CD14-positive monocyte (primary cell): Measurements from ENCODE around the gene CWC15. TPM values are rescaled to one million over a fixed set of nuclear protein-coding genes. Genes with fewer than 3 reads are reported as not detected.
"Not testable (repeated sequence)": the region's sequence is repeated elsewhere in the genome, so short reads cannot be mapped to it uniquely, and the experiment has no call there.

ENCODE experiments used
- DNase-seq, 3 donors: peaks; one replicate each; pipeline ENCODE4 v3.0.0-alpha.2; 2011 to 2022
- H2AFZ ChIP-seq: 2 replicates; pipeline ENCODE4 v1.6.0; 2012; ENCODE audit warnings: mild to moderate bottlenecking, low read depth, low read length, inconsistent platforms; ENCODE audit not compliant: insufficient read depth, poor library complexity, severe bottlenecking
- H3K27ac ChIP-seq, 2 donors: 1 replicate in 1 of 2; 2 replicates in 1 of 2; pipeline ENCODE4 v1.5.1; 2012 to 2013; ENCODE audit warnings: low read length in 2 of 2, control low read depth in 1 of 2, inconsistent platforms in 1 of 2, low read depth in 1 of 2, mild to moderate bottlenecking in 1 of 2
- H3K27me3 ChIP-seq, 2 donors: one replicate each; pipeline versions ENCODE4 v1.6.0 to v1.6.1; 2011 to 2013; ENCODE audit warnings: low read length in 2 of 2; ENCODE audit not compliant: control insufficient read depth in 2 of 2, insufficient read depth in 2 of 2
- H3K36me3 ChIP-seq, 2 donors: replicated peaks in 1 of 2; 1 replicate in 1 of 2; 2 replicates in 1 of 2; pipeline versions ENCODE4 v1.5.1 to v1.6.1; 2012 to 2013; ENCODE audit warnings: low read length in 2 of 2, control low read depth in 1 of 2, inconsistent platforms in 1 of 2, mild to moderate bottlenecking in 1 of 2; ENCODE audit not compliant: insufficient read depth in 2 of 2, control insufficient read depth in 1 of 2
- H3K4me1 ChIP-seq, 2 donors: 1 replicate in 1 of 2; 2 replicates in 1 of 2; pipeline versions ENCODE4 v1.5.1 to v1.6.1; 2012 to 2013; ENCODE audit warnings: low read length in 2 of 2, control low read depth in 1 of 2, inconsistent platforms in 1 of 2, mild to moderate bottlenecking in 1 of 2, moderate library complexity in 1 of 2; ENCODE audit not compliant: insufficient read depth in 2 of 2, control insufficient read depth in 1 of 2
- H3K4me2 ChIP-seq: replicated peaks from 2 replicates; pipeline ENCODE3; 2012; ENCODE audit warnings: low read length, moderate library complexity, mild to moderate bottlenecking; ENCODE audit not compliant: poor library complexity, severe bottlenecking; ENCODE audit errors: extremely low read depth
- H3K4me3 ChIP-seq, 3 experiments: fragments of 200-600 bp in 1 of 3; sonication (generic) in 1 of 3; replicated peaks in 1 of 3; 1 replicate in 2 of 3; 2 replicates in 1 of 3; pipeline ENCODE4 v1.5.1; 2011 to 2013; ENCODE audit warnings: low read length in 3 of 3, mild to moderate bottlenecking in 3 of 3, control low read depth in 2 of 3, low read depth in 2 of 3, inconsistent platforms in 1 of 3, moderate library complexity in 1 of 3
- H3K79me2 ChIP-seq: 2 replicates; pipeline ENCODE4 v1.6.0; 2012; ENCODE audit warnings: mild to moderate bottlenecking, control low read depth, inconsistent platforms, low read length, moderate library complexity; ENCODE audit not compliant: insufficient read depth
- H3K9ac ChIP-seq: 2 replicates; pipeline ENCODE4 v1.6.0; 2017; ENCODE audit warnings: low read length, mild to moderate bottlenecking; ENCODE audit not compliant: insufficient read depth, poor library complexity, severe bottlenecking
- H3K9me3 ChIP-seq, 2 donors: replicated peaks in 1 of 2; 1 replicate in 1 of 2; 2 replicates in 1 of 2; pipeline versions ENCODE4 v1.5.1 to v1.6.1; 2012 to 2013; ENCODE audit warnings: low read length in 2 of 2, control low read depth in 1 of 2; ENCODE audit not compliant: control insufficient read depth in 1 of 2, insufficient read depth in 1 of 2
- H4K20me1 ChIP-seq: 2 replicates; pipeline ENCODE4 v1.6.0; 2012; ENCODE audit warnings: mild to moderate bottlenecking, low read length, control low read depth, moderate library complexity; ENCODE audit not compliant: insufficient read depth
- H3K27ac Mint-ChIP-seq, 7 donors: one replicate each; pipeline ENCODE4 v1.8.0; 2020; ENCODE audit warnings: mild to moderate bottlenecking in 7 of 7, mixed read lengths in 7 of 7, moderate library complexity in 6 of 7, inconsistent platforms in 2 of 7
- H3K27me3 Mint-ChIP-seq, 3 donors: one replicate each; pipeline ENCODE4 v1.8.0; 2021 to 2022; ENCODE audit warnings: low read depth in 3 of 3, mild to moderate bottlenecking in 3 of 3, mixed read lengths in 3 of 3, moderate library complexity in 3 of 3, inconsistent platforms in 1 of 3
- H3K36me3 Mint-ChIP-seq, 2 donors: one replicate each; pipeline ENCODE4 v1.8.0; 2020; ENCODE audit warnings: mixed read lengths in 2 of 2, inconsistent platforms in 1 of 2, mild to moderate bottlenecking in 1 of 2
- H3K4me1 Mint-ChIP-seq: one replicate; pipeline ENCODE4 v1.8.0; 2020; ENCODE audit warnings: mild to moderate bottlenecking, mixed read lengths
- H3K4me3 Mint-ChIP-seq, 2 donors: one replicate each; pipeline ENCODE4 v1.8.0; 2020; ENCODE audit warnings: mild to moderate bottlenecking in 2 of 2, mixed read lengths in 2 of 2, moderate library complexity in 1 of 2
- H3K9me3 Mint-ChIP-seq, 7 donors: one replicate each; pipeline ENCODE4 v1.8.0; 2020 to 2022; ENCODE audit warnings: mixed read lengths in 7 of 7, mild to moderate bottlenecking in 6 of 7, moderate library complexity in 6 of 7, inconsistent platforms in 2 of 7
- WGBS: methylation state at CpG from one replicate; pipeline ENCODE4 v1.1.5; 2013; ENCODE audit warnings: missing lambda C conversion rate; ENCODE audit not compliant: insufficient coverage; 5-methylcytosine and 5-hydroxymethylcytosine counted together
- intact Hi-C, 2 donors: fragments of 100-400 bp; cut with micrococcal nuclease; formaldehyde crosslinking; loops; one replicate each; pipeline versions ENCODE4 v1.15.0 to v1.15.1; 2023
- polyA minus RNA-seq: library from RNA; depleted of rRNA, polyadenylated mRNA; stranded (reverse); fragments of >200 nt; gene quantifications from 2 replicates; pipeline ENCODE4 v1.2.3, GENCODE V29; 2012
- polyA plus RNA-seq, 3 donors: library from polyadenylated mRNA; depleted of rRNA in 1 of 3; unstranded in 2 of 3; stranded (reverse) in 1 of 3; fragments of 300-500 nt in 2 of 3; fragments of >200 nt in 1 of 3; fragmentation: Illumina TruSeq in 2 of 3; gene quantifications; 1 replicate in 2 of 3; 2 replicates in 1 of 3; pipeline ENCODE4 v1.2.3, GENCODE V29; 2012 to 2021
- total RNA-seq, 12 experiments: library from RNA in 1 of 12; stranded (reverse) in 1 of 12; fragments of 120-200 nt in 1 of 12; gene quantifications; one replicate each; pipeline ENCODE4 v1.2.4 and lab custom pipeline; 2013 to 2026; ENCODE audit warnings: mixed read lengths in 6 of 12, inconsistent platforms in 1 of 12
- TF ChIP-seq, protein P1 (sequence below): fragments of 200-600 bp; IDR thresholded peaks from one replicate; pipeline ENCODE4 v1.8.0; 2022; ENCODE audit warnings: antibody characterized with exemption, mild to moderate bottlenecking

The CWC15 gene
- 80.8 TPM for total RNA-seq (2013)
- polyA plus RNA-seq (10 to 100 TPM; 27.5 to 43.8 (median 38.9) TPM), polyA minus RNA-seq (11.5 and 19.9 TPM in 2 replicates), total RNA-seq (lab: John Stamatoyannopoulos, UW) (15.5 to 42.4 (median 23.3) reads per million in 11 experiments)

DNA sequence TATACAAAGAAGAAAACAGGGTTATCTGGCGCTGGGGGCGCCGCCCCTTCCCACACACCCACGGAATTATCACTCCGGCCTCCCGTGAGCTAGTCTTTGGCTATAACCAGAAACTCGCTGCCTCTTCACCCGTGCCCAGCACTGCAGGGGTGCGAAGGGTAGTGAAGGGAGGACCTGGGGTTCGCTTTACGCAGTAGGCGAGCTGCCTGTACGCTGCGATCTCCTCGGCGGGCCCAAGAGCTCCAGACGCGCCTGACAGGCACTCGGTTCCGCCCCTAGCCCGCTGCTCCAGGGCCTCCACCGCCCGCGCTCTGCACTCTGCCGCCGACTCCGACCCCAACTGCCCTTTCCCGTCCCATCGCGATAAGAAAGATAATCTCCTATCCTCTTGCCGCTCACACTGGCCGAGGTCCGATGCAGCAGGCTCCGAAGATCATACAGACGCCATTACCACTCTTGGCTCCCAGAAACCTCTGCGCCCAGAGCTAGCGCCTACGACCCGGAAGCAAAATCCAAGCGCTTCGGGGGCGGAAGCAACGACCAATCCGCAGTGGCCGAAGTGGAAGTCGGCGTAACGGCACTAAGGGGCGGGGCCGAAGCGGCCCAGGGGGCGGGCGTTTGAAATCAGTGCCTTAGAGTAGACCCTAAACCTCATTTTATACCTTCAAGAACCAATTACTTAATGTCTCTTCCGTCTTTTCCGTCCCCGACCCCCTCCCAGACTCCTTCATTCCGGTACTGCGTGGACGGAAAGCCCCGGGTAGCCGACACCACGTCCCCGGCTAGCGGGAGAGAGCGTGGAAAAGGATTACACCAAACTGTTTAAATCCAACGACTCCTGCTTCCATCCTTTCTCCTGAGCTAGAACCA lies at the start of gene CWC15, which contains the start of gene KDM4D:
CWC15 (minus strand) TSS at position 458 of the 870 bp plus-strand sequence. CDS start 1,371 bp downstream, outside the sequence.
KDM4D (plus strand) TSS at position 611 of the 870 bp plus-strand sequence. CDS start 23,664 bp downstream, outside the sequence.
- peak within 1 kb of the TSS; percentile 92 for H3K9ac ChIP-seq
- H3K4me2 ChIP-seq: peak within 1 kb of the TSS; percentile 90
- intact Hi-C loops: loop anchor here (5.0 kb wide), 1 partner anchor 814 kb away; the partner anchor contains the start of gene FAM76B (in 2 of the 2)
- under 1% methylated on average over 54 of the region's 66 CpGs for WGBS
- Mint-ChIP-seq H3K4me1 (peaks cover 5% of the 10 kb centered on the region), H3K36me3 (peaks cover 34 to 37% of the 10 kb centered on the region in 2 donors), H3K4me3 (peak within 1 kb of the TSS; percentile 96 to 100), H3K27ac (peak within 1 kb of the TSS; percentile 92 to 99 (median 95)), H3K27me3 (peaks cover 0 to 4% (median 2%) of the 10 kb centered on the region in 3 donors), H3K9me3 (peaks cover 0 to 5% (median 0%) of the 10 kb centered on the region in 7 donors)
- DNase-seq: peak; percentile 88 to 93 (median 88)
- H3K4me1 ChIP-seq: peaks cover 12 to 16% of the 10 kb centered on the region in 2 donors
- H4K20me1 ChIP-seq: no peaks in the 10 kb centered on the region
- H3K36me3 ChIP-seq: peaks cover 32 to 37% of the 10 kb centered on the region in 2 donors
- peak within 1 kb of the TSS; percentile 98 for H2AFZ ChIP-seq
- H3K9me3 ChIP-seq: no peaks in the 10 kb centered on the region
- TF ChIP-seq, protein P1, sequence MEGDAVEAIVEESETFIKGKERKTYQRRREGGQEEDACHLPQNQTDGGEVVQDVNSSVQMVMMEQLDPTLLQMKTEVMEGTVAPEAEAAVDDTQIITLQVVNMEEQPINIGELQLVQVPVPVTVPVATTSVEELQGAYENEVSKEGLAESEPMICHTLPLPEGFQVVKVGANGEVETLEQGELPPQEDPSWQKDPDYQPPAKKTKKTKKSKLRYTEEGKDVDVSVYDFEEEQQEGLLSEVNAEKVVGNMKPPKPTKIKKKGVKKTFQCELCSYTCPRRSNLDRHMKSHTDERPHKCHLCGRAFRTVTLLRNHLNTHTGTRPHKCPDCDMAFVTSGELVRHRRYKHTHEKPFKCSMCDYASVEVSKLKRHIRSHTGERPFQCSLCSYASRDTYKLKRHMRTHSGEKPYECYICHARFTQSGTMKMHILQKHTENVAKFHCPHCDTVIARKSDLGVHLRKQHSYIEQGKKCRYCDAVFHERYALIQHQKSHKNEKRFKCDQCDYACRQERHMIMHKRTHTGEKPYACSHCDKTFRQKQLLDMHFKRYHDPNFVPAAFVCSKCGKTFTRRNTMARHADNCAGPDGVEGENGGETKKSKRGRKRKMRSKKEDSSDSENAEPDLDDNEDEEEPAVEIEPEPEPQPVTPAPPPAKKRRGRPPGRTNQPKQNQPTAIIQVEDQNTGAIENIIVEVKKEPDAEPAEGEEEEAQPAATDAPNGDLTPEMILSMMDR: no peak
- peak within 1 kb of the TSS; percentile 71 to 94 for H3K27ac ChIP-seq
- peaks cover 17% of the 10 kb centered on the region for H3K79me2 ChIP-seq
- peak within 1 kb of the TSS; percentile 67 to 93 (median 91) for H3K4me3 ChIP-seq
- H3K27me3 ChIP-seq: peaks cover 0 to 2% of the 10 kb centered on the region in 2 donors

DNA sequence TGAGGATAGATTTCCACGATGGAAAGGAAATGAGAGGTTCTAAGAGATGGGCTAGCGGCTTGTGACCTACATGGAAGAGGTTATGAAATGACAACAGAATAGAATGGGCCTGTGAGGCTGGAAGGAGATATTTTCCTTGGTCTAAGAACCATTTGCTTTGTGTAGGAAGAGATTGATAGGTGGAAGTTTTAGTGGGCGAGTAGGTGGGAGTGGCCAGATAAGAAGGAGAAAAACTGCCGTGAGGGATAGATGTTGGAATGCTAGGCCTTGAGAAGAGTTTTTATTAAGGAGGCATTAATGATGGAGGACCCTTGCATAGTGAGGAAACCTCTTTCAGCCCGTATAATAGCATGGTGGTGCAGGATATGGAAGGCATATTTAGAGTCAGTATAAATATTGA lies 48.1 kb upstream of the CWC15 start:
- H3K4me2 ChIP-seq, H3K27me3 Mint-ChIP-seq, H3K9ac ChIP-seq, intact Hi-C loops, H3K27ac Mint-ChIP-seq, H4K20me1 ChIP-seq, H3K27ac ChIP-seq, H3K4me1 ChIP-seq, H3K36me3 Mint-ChIP-seq, H3K4me1 Mint-ChIP-seq, H3K4me3 Mint-ChIP-seq, DNase-seq, H3K9me3 Mint-ChIP-seq, H2AFZ ChIP-seq, H3K4me3 ChIP-seq, H3K9me3 ChIP-seq, H3K27me3 ChIP-seq, H3K36me3 ChIP-seq, H3K79me2 ChIP-seq: not testable (repeated sequence)
- WGBS: 94% methylated on average over 5 of the region's 5 CpGs
